Measurements from ENCODE around the gene NTM.

DNA sequence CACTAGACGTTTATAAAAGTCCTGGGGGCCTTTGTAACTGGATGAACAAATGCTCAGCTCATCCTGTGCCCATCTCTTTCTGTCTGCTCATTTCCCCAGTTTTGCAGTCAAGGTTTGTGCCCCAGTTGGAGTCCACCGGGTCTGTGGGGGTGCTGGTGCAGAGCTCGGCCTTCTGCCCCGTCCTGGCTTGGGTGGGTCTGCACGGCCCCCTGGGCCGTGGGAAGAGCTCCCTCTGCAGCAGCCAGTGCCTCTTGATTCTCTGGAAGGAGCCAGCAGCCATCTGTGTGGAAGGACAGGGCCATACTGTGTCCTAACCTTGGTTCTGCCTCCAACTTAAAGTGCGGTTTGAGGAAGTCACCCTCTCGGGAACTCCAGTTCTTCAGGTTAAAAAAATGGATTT lies 140.2 kb downstream of the NTM start:
- TF ChIP-seq, protein P1, sequence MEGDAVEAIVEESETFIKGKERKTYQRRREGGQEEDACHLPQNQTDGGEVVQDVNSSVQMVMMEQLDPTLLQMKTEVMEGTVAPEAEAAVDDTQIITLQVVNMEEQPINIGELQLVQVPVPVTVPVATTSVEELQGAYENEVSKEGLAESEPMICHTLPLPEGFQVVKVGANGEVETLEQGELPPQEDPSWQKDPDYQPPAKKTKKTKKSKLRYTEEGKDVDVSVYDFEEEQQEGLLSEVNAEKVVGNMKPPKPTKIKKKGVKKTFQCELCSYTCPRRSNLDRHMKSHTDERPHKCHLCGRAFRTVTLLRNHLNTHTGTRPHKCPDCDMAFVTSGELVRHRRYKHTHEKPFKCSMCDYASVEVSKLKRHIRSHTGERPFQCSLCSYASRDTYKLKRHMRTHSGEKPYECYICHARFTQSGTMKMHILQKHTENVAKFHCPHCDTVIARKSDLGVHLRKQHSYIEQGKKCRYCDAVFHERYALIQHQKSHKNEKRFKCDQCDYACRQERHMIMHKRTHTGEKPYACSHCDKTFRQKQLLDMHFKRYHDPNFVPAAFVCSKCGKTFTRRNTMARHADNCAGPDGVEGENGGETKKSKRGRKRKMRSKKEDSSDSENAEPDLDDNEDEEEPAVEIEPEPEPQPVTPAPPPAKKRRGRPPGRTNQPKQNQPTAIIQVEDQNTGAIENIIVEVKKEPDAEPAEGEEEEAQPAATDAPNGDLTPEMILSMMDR (IDR thresholded peaks at IDR 0.05): no peak
- no peak for TF ChIP-seq ZFX (IDR thresholded peaks at IDR 0.05; ENCODE audit: borderline replicate concordance)
